HepG2 (cell line): Measurements from ENCODE around the gene TTLL10. TPM values are rescaled to one million over a fixed set of nuclear protein-coding genes. Genes with fewer than 3 reads are reported as not detected.
A peak's percentile ranks its signal among the peaks of the same experiment; 100 is the strongest.

Experiments
- BHLHE40 ChIP-seq: IDR thresholded peaks from 2 replicates; pipeline ENCODE4 v1.6.1; 2011; ENCODE audit warnings: low read length, improper control_type of control experiment
- CBX2 ChIP-seq, 2 experiments: fragments of 200-600 bp in 1 of 2; sonication (generic); formaldehyde crosslinking in 1 of 2; IDR thresholded peaks; 2 replicates each; pipeline versions ENCODE4 v1.7.0 to v1.8.1; 2018 to 2022; ENCODE audit warnings: low read depth in 2 of 2, low read length in 1 of 2, mild to moderate bottlenecking in 1 of 2, missing genetic modification reagents in 1 of 2
- ETV5 ChIP-seq: IDR thresholded peaks from 2 replicates; pipeline ENCODE4 v1.6.1; 2018; ENCODE audit warnings: missing biosample characterization, missing genetic modification reagents, inconsistent platforms, borderline replicate concordance
- FOXC1 ChIP-seq: sonication (generic); formaldehyde crosslinking; IDR thresholded peaks from 2 replicates; pipeline ENCODE4 v1.8.0; 2022; ENCODE audit warnings: mild to moderate bottlenecking, missing genetic modification reagents, borderline replicate concordance
- GFI1 ChIP-seq: sonication (generic); formaldehyde crosslinking; IDR thresholded peaks from 2 replicates; pipeline ENCODE4 v1.5.0; 2020; ENCODE audit warnings: missing genetic modification reagents, mild to moderate bottlenecking, borderline replicate concordance
- HIC2 ChIP-seq: sonication (generic); formaldehyde crosslinking; IDR thresholded peaks from 2 replicates; pipeline ENCODE4 v1.9.0; 2022; ENCODE audit warnings: low read depth, missing genetic modification reagents
- HMGA1 ChIP-seq: sonication (generic); formaldehyde crosslinking; conservative IDR thresholded peaks from 2 replicates; pipeline ENCODE4 v1.4.0; 2020; ENCODE audit warnings: missing genetic modification reagents
- NFATC3 ChIP-seq: sonication (generic); formaldehyde crosslinking; IDR thresholded peaks from 2 replicates; pipeline ENCODE4 v1.5.1; 2020; ENCODE audit warnings: mild to moderate bottlenecking, missing genetic modification reagents
- PITX1 ChIP-seq: sonication (generic); formaldehyde crosslinking; IDR thresholded peaks from 2 replicates; pipeline ENCODE4 v1.5.1; 2020; ENCODE audit warnings: mild to moderate bottlenecking, missing genetic modification reagents
- RBFOX2 ChIP-seq: fragments of 200-400 bp; formaldehyde crosslinking; IDR thresholded peaks from 2 replicates; pipeline ENCODE4 v1.6.1; 2017; ENCODE audit warnings: low read depth, mild to moderate bottlenecking, low read length
- SCMH1 ChIP-seq: sonication (generic); formaldehyde crosslinking; IDR thresholded peaks from 2 replicates; pipeline ENCODE4 v1.9.0; 2021; ENCODE audit warnings: missing genetic modification reagents, mild to moderate bottlenecking, borderline replicate concordance
- SRSF1 ChIP-seq: fragments of 200-400 bp; formaldehyde crosslinking; optimal IDR thresholded peaks from 2 replicates; pipeline ENCODE3; 2017; ENCODE audit warnings: mild to moderate bottlenecking, low read depth, low read length, moderate library complexity
- TFDP1 ChIP-seq: IDR thresholded peaks from 2 replicates; pipeline ENCODE4 v1.6.1; 2016; ENCODE audit warnings: missing compliant biosample characterization, missing genetic modification reagents, borderline replicate concordance
- UBTF ChIP-seq: sonication (generic); formaldehyde crosslinking; IDR thresholded peaks from 2 replicates; pipeline ENCODE4 v1.4.0; 2020; ENCODE audit warnings: mild to moderate bottlenecking, missing genetic modification reagents
- ZBTB33 ChIP-seq: sonication (generic); formaldehyde crosslinking; IDR thresholded peaks from 2 replicates; pipeline ENCODE4 v1.4.0; 2020; ENCODE audit warnings: missing genetic modification reagents
- ZBTB42 ChIP-seq: sonication (generic); formaldehyde crosslinking; IDR thresholded peaks from 2 replicates; pipeline ENCODE4 v1.5.0; 2020; ENCODE audit warnings: mild to moderate bottlenecking, missing genetic modification reagents
- ZFP41 ChIP-seq: sonication (generic); formaldehyde crosslinking; IDR thresholded peaks from 2 replicates; pipeline ENCODE4 v1.4.0; 2020; ENCODE audit warnings: mild to moderate bottlenecking, missing genetic modification reagents, borderline replicate concordance
- ZNF570 ChIP-seq: sonication (generic); formaldehyde crosslinking; IDR thresholded peaks from 2 replicates; pipeline ENCODE4 v1.4.0; 2020; ENCODE audit warnings: mild to moderate bottlenecking, missing genetic modification reagents, borderline replicate concordance
- ZSCAN30 ChIP-seq: sonication (generic); formaldehyde crosslinking; IDR thresholded peaks from 2 replicates; pipeline ENCODE4 v1.5.0; 2020; ENCODE audit warnings: mild to moderate bottlenecking, missing genetic modification reagents
- polyA plus RNA-seq, 8 experiments: library from polyadenylated mRNA; depleted of rRNA in 3 of 8; stranded (reverse) in 7 of 8; unstranded in 1 of 8; fragments of >200 nt; fragmentation: Illumina TruSeq in 4 of 8; extraction: Trizol in 4 of 8; gene quantifications; 2 replicates each; pipeline versions ENCODE4 v1.2.1 to v1.2.3, GENCODE V29; 2011 to 2016; ENCODE audit warnings: low read depth in 4 of 8, missing spikeins in 1 of 8, mixed read lengths in 1 of 8; ENCODE audit not compliant: insufficient read depth in 1 of 8
- total RNA-seq, 5 experiments: library from RNA; depleted of rRNA; stranded (reverse); fragments of >200 nt; fragmentation: Illumina TruSeq; extraction: Trizol; gene quantifications; 2 replicates each; pipeline ENCODE4 v1.2.3, GENCODE V29; 2016; ENCODE audit warnings: low read depth in 1 of 5
- TF ChIP-seq, protein P1 (sequence below), 2 experiments: fragments of 450-650 bp in 1 of 2; sonication (generic) in 1 of 2; formaldehyde crosslinking; IDR thresholded peaks; 2 replicates each; pipeline versions ENCODE4 v1.5.0 to v1.8.0; 2020 to 2022; ENCODE audit warnings: mild to moderate bottlenecking in 1 of 2, missing genetic modification reagents in 1 of 2

Gene TTLL10
- total and polyA plus RNA-seq, 2 of the 13 experiments (the other 11 are each of a cell fraction or from before 2014, with no cell fraction given): not detected

DNA sequence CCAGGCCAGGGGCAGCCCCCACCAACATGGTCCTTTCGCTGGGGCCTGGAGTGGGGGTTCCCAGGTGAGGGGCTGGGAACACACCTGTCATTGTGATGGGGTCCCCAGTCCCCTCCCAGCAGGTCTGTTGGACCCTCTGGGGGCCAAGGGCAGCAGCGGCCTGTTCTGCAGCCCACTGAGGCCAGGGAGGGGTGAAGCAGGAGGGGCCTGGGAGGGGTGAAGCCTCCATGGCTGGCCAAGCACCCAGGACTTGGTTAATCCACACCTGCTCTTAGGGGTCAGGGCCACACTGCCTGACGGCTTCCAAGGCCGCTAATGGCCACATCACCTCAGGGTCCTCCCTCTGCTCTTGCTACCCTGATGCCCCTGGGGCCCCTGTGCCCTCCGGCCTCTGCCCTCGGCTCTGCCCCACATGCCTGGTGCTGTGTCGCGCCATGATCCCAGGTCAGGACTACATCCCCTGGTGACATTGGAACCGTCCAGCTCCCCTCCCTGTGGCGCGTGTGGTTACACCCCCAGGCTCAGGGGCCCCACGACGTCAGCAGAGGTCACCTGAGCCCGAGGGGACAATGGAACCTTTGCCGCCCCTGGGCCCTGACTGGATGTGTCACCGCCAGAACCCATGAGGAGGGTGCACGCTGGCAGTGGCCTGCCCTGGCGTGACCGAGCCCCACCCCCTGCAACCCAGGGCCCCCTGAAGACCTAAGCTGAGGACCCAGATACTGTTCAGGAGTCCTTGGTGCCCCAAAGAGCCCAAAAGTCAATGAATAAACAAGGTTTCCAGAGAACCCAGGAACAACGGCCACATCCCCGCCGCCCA lies 25.7 kb downstream of the TTLL10 start (continued):
- TF ChIP-seq TFDP1 (CRISPR knock-in tag) (no peak), ZNF570 (no peak), HMGA1 (CRISPR knock-in tag) (no peak), ETV5 (CRISPR knock-in tag) (no peak), CBX2 (IDR thresholded peaks at IDR 0.05; ENCODE audit: low read depth, low read length) (no peak), CBX2 (CRISPR knock-in tag; IDR thresholded peaks at IDR 0.05; ENCODE audit: low read depth) (no peak), ZSCAN30 (CRISPR knock-in tag) (no peak), SRSF1 (no peak), BHLHE40 (0 out of 2 replicates have a peak, but pooled peaks have one; percentile 23), ZFP41 (CRISPR knock-in tag) (no peak), NFATC3 (CRISPR knock-in tag) (no peak), RBFOX2 (no peak), ZBTB42 (CRISPR knock-in tag) (no peak), PITX1 (CRISPR knock-in tag) (no peak), SCMH1 (CRISPR knock-in tag) (no peak), UBTF (CRISPR knock-in tag) (no peak; the same call in none of the 2 replicates), FOXC1 (CRISPR knock-in tag) (no peak), GFI1 (no peak), HIC2 (CRISPR knock-in tag) (peak; percentile 81), ZBTB33 (CRISPR knock-in tag) (peak; percentile 91)
- TF ChIP-seq, protein P1, sequence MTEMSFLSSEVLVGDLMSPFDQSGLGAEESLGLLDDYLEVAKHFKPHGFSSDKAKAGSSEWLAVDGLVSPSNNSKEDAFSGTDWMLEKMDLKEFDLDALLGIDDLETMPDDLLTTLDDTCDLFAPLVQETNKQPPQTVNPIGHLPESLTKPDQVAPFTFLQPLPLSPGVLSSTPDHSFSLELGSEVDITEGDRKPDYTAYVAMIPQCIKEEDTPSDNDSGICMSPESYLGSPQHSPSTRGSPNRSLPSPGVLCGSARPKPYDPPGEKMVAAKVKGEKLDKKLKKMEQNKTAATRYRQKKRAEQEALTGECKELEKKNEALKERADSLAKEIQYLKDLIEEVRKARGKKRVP (CRISPR knock-in tag; IDR thresholded peaks at IDR 0.05): no peak
